ENCODE measurements around the gene MROH7.

The MROH7 gene

DNA sequence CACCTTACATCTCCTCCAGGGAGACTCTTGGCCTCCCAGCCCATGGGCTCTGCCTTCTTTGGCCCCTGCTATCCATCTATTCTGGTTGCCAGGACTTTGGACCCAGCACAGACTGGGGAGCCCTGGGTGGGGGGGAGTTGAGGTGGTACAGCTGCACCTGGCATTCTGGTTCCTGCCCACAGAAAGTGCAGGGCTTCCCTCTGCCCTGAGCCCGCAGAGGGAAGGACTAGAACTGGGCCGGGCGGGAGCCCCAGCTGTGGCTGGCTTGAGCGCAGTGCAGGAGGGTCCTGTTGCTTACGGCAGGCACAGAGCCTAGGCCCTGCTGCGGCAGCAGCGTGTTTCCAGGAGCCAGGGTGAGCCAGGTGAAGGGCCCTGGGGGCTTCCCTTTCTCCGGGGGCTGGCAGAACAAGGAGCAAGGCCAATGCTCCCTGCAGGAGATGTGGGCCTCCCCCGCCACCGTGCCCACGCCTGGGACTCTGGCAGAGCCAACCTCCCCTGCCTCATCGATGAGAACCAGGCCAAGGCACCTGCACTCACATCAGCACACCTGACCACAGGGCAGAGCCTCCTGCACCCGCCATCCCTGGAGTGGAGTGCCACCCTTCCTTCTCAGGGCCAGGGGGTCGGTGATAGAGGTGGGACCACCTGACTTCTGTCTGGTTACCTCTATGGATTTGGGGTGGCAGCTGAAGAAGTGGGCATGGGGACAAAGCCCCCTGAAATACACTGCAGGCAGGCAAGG lies 106.7 kb downstream of the MROH7 start:
- no peak overlapping the region for H3K27ac ChIP-seq (ENCODE audit: low read depth, low read length)
- H3K36me3 ChIP-seq (ENCODE audit: control insufficient read depth in 1 of 2, insufficient read depth in 2 of 2, low read length in 2 of 2): peaks cover 3 to 6% of the 10 kb centered on the region in 2 donors
- no peaks in the 10 kb centered on the region for H3K27me3 ChIP-seq (ENCODE audit: control insufficient read depth in 1 of 2, insufficient read depth in 2 of 2, low read length in 2 of 2)
- H3K9me3 ChIP-seq (ENCODE audit: control insufficient read depth in 1 of 2, low read length in 2 of 2): no peaks in the 10 kb centered on the region
- no peak overlapping the region for H3K9ac ChIP-seq (ENCODE audit: low read depth in 1 of 2, low read length in 2 of 2)
- no peak overlapping the region for H3K4me3 ChIP-seq (ENCODE audit: low read depth in 1 of 2, low read length in 2 of 2)
- no peaks in the 10 kb centered on the region for H3K4me1 ChIP-seq (ENCODE audit: control insufficient read depth in 1 of 2, insufficient read depth in 2 of 2, low read length in 2 of 2)

DNA sequence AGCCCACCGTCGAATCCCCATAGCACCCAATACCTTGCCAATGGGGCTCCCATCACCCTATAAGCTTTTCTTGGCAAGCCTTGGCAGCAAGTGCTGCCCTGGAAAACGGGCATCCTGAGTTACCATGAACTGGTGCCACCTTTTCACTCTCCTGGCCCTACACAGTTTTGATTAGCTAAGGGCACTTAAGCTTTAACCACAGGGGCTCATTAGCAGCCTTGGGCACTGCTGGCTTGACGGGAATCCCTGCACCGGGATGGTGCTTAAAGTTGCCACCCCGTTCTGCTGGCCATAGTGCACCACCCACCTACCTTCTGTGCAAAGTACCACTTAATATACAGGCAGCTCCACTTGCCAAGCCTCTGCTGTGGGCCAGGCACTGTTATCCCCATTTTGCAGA lies 109.0 kb downstream of the MROH7 start:
- Histone ChIP-seq H3K9me3 (ENCODE audit: control insufficient read depth in 1 of 2, low read length in 2 of 2) (no peaks in the 10 kb centered on the region), H3K9ac (ENCODE audit: low read depth in 1 of 2, low read length in 2 of 2) (no peak overlapping the region), H3K4me1 (ENCODE audit: control insufficient read depth in 1 of 2, insufficient read depth in 2 of 2, low read length in 2 of 2) (no peaks in the 10 kb centered on the region), H3K27ac (ENCODE audit: low read depth, low read length) (no peak overlapping the region), H3K36me3 (ENCODE audit: control insufficient read depth in 1 of 2, insufficient read depth in 2 of 2, low read length in 2 of 2) (no peaks in the 10 kb centered on the region), H3K4me3 (ENCODE audit: low read depth in 1 of 2, low read length in 2 of 2) (no peak overlapping the region), H3K27me3 (ENCODE audit: control insufficient read depth in 1 of 2, insufficient read depth in 2 of 2, low read length in 2 of 2) (no peaks in the 10 kb centered on the region)

DNA sequence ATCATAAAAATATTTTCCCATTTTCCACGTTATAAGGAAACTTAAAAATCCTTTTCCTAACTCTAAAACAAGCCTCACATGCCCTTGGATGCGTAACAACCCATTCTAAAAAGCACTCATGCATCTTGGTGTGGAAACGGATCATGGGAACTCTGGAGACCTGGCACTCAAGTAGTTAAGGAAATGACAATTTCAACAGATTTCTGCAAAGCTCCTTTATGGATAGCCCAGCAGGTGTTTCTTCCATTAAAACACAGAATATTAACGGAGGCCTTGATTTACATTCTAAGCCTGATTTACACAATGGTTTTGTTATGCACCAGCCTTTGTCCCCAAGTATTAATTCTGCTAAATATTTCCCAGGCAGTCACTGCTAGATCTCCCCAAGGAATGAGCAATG lies 109.8 kb downstream of the MROH7 start:
- Histone ChIP-seq H3K4me3 (ENCODE audit: low read depth in 1 of 2, low read length in 2 of 2) (no peak overlapping the region), H3K27ac (ENCODE audit: low read depth, low read length) (no peak overlapping the region), H3K27me3 (ENCODE audit: control insufficient read depth in 1 of 2, insufficient read depth in 2 of 2, low read length in 2 of 2) (no peaks in the 10 kb centered on the region), H3K9ac (ENCODE audit: low read depth in 1 of 2, low read length in 2 of 2) (no peak overlapping the region), H3K36me3 (ENCODE audit: control insufficient read depth in 1 of 2, insufficient read depth in 2 of 2, low read length in 2 of 2) (no peaks in the 10 kb centered on the region), H3K9me3 (ENCODE audit: control insufficient read depth in 1 of 2, low read length in 2 of 2) (no peaks in the 10 kb centered on the region), H3K4me1 (ENCODE audit: control insufficient read depth in 1 of 2, insufficient read depth in 2 of 2, low read length in 2 of 2) (no peaks in the 10 kb centered on the region)

DNA sequence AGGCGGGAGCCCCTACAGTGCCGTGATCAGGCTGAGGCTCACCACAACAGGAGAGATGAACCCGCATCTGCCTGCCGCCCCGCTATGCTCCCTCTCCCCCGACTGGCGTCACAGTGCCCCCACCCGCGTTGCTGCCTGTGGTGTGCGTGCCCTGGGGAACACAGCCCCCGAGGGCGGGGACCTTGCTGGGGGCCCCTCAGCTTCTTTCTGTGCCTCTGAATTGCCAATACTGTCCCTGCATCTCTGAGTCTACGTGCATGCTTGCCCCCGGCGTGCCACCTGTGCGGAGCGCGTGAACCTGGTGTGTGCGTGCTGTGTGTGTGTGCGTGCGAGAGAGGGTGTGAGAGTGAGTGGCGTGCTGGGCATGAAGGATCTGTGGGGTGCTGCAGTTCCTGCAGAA lies 112.5 kb downstream of the MROH7 start:
- Histone ChIP-seq H3K9me3 (ENCODE audit: control insufficient read depth in 1 of 2, low read length in 2 of 2) (no peaks in the 10 kb centered on the region), H3K27me3 (ENCODE audit: control insufficient read depth in 1 of 2, insufficient read depth in 2 of 2, low read length in 2 of 2) (no peaks in the 10 kb centered on the region), H3K36me3 (ENCODE audit: control insufficient read depth in 1 of 2, insufficient read depth in 2 of 2, low read length in 2 of 2) (peaks cover 11 to 18% of the 10 kb centered on the region in 2 donors), H3K27ac (ENCODE audit: low read depth, low read length) (no peak overlapping the region), H3K4me1 (ENCODE audit: control insufficient read depth in 1 of 2, insufficient read depth in 2 of 2, low read length in 2 of 2) (no peaks in the 10 kb centered on the region), H3K9ac (ENCODE audit: low read depth in 1 of 2, low read length in 2 of 2) (no peak overlapping the region), H3K4me3 (ENCODE audit: low read depth in 1 of 2, low read length in 2 of 2) (no peak overlapping the region)

- Histone ChIP-seq H3K36me3 (ENCODE audit: control insufficient read depth in 1 of 2, insufficient read depth in 2 of 2, low read length in 2 of 2) (peaks cover 11 to 18% of the 10 kb centered on the region in 2 donors), H3K4me3 (ENCODE audit: low read depth in 1 of 2, low read length in 2 of 2) (no peak overlapping the region), H3K4me1 (ENCODE audit: control insufficient read depth in 1 of 2, insufficient read depth in 2 of 2, low read length in 2 of 2) (no peaks in the 10 kb centered on the region), H3K27me3 (ENCODE audit: control insufficient read depth in 1 of 2, insufficient read depth in 2 of 2, low read length in 2 of 2) (no peaks in the 10 kb centered on the region), H3K27ac (ENCODE audit: low read depth, low read length) (no peak overlapping the region), H3K9ac (ENCODE audit: low read depth in 1 of 2, low read length in 2 of 2) (no peak overlapping the region), H3K9me3 (ENCODE audit: control insufficient read depth in 1 of 2, low read length in 2 of 2) (no peaks in the 10 kb centered on the region)
These were observed 113.1 kb downstream of the MROH7 start for GRCh38 chr1:54754486-54755285.

GRCh38 chr1:54757833-54758232 lies 116.2 kb downstream of the MROH7 start:
- Histone ChIP-seq H3K27me3 (ENCODE audit: control insufficient read depth in 1 of 2, insufficient read depth in 2 of 2, low read length in 2 of 2) (no peaks in the 10 kb centered on the region), H3K36me3 (ENCODE audit: control insufficient read depth in 1 of 2, insufficient read depth in 2 of 2, low read length in 2 of 2) (peaks cover 11 to 18% of the 10 kb centered on the region in 2 donors), H3K9ac (ENCODE audit: low read depth in 1 of 2, low read length in 2 of 2) (no peak overlapping the region), H3K9me3 (ENCODE audit: control insufficient read depth in 1 of 2, low read length in 2 of 2) (no peaks in the 10 kb centered on the region), H3K27ac (ENCODE audit: low read depth, low read length) (no peak overlapping the region), H3K4me1 (ENCODE audit: control insufficient read depth in 1 of 2, insufficient read depth in 2 of 2, low read length in 2 of 2) (peaks cover 0 to 2% of the 10 kb centered on the region in 2 donors), H3K4me3 (ENCODE audit: low read depth in 1 of 2, low read length in 2 of 2) (no peak overlapping the region)

DNA sequence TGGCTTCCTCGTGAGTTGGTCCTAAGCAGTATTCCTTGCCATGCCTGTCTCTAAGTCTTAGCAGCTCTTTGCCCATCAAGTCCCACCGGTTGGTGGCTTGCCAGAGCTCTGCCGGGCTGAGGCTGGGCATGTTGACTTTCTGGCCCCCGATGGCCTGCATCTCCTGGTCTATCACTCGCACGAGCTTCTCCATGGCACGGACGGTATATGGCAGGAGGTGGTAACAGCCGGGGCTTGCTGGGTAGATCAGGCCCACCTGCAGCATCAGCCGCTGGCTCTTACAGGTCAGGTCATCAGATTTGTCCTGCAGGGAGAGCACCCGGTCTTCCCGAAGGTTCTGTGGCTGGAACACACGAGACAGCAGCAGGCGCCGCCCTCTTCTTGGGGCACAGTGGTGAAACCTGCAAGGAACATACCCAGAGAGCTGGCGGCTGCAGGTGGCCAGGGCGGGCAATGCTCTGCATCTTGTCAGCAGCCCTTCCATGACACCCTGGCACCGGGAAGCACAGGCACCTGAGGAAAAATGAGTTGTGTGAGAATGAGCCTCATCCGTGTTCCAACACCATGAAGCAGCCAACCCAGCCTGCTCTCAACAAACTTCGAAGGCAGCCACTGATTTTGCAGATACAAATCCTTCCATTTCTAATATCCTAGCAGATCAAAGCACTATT lies 117.2 kb downstream of the MROH7 start:
- Histone ChIP-seq H3K27ac (ENCODE audit: low read depth, low read length) (no peak overlapping the region), H3K4me1 (ENCODE audit: control insufficient read depth in 1 of 2, insufficient read depth in 2 of 2, low read length in 2 of 2) (peaks cover 6 to 10% of the 10 kb centered on the region in 2 donors), H3K9me3 (ENCODE audit: control insufficient read depth in 1 of 2, low read length in 2 of 2) (no peaks in the 10 kb centered on the region), H3K27me3 (ENCODE audit: control insufficient read depth in 1 of 2, insufficient read depth in 2 of 2, low read length in 2 of 2) (no peaks in the 10 kb centered on the region), H3K36me3 (ENCODE audit: control insufficient read depth in 1 of 2, insufficient read depth in 2 of 2, low read length in 2 of 2) (peaks cover 11 to 18% of the 10 kb centered on the region in 2 donors), H3K9ac (ENCODE audit: low read depth in 1 of 2, low read length in 2 of 2) (no peak overlapping the region), H3K4me3 (ENCODE audit: low read depth in 1 of 2, low read length in 2 of 2) (no peak overlapping the region)
